ENCODE results near the gene ITPR1. TPM values are rescaled to one million over a fixed set of nuclear protein-coding genes. Genes with fewer than 3 reads are reported as not detected.
A peak's percentile ranks its signal among the peaks of the same experiment; 100 is the strongest.
"Not testable (repeated sequence)": the region's sequence is repeated elsewhere in the genome, so short reads cannot be mapped to it uniquely, and the experiment has no call there.

The ITPR1 gene
- total RNA-seq, 1 donor from 2014 or later, result 117 TPM

DNA sequence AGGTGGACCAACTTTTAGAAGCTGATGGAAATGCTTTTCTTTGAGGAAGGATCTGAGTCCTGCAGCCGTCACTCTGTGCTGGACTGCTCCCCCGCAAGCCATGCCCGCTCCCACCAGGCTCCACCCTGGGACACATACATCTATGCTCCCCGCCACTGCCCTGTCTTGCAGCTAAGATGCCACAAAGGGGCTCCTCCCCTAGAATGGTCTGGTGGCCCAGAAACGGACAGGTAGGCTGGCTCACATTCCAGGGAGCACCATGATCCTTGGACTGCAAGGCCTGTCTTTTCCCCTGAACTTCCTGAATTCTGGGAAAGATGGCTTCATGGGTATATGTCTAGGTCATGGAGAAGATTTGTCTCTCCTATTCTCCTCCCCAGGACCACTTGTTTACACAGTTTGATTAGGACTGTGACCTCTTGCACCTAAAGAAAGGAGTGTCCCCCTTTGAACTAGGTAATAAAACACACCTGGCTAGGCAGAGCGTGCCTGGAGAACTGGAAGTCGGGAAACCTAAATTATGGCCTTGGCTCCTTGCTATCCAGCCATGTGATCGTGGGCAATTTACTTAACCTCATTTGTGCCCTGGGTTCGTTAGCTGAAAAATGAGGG, 265.2 kb downstream of the ITPR1 start:
- intact Hi-C loops (cut with micrococcal nuclease), result no loop called here
- H3K36me3 Mint-ChIP-seq (ENCODE audit: low read depth), result peaks cover 80% of the 10 kb centered on the region
- DNase-seq (ENCODE audit: low spot score), result no peak
- peaks cover 42% of the 10 kb centered on the region for H3K4me1 Mint-ChIP-seq (ENCODE audit: low read depth)
- H3K4me3 Mint-ChIP-seq (ENCODE audit: low read depth), result no peak overlapping the region
- H3K27me3 Mint-ChIP-seq (ENCODE audit: low read depth), result no peaks in the 10 kb centered on the region
- H3K9me3 Mint-ChIP-seq, result peaks cover 20% of the 10 kb centered on the region
- H3K27ac Mint-ChIP-seq, result no peak overlapping the region

GRCh38 chr3:4758957-4759656, 266.0 kb downstream of the ITPR1 start:
- Mint-ChIP-seq H3K36me3 (ENCODE audit: low read depth) (peaks cover 84% of the 10 kb centered on the region), H3K4me1 (ENCODE audit: low read depth) (peaks cover 39% of the 10 kb centered on the region), H3K27ac (peak overlapping the region; percentile 4), H3K9me3 (peaks cover 25% of the 10 kb centered on the region), H3K4me3 (ENCODE audit: low read depth) (no peak overlapping the region), H3K27me3 (ENCODE audit: low read depth) (no peaks in the 10 kb centered on the region)
- no peak for DNase-seq (ENCODE audit: low spot score)
- intact Hi-C loops (cut with micrococcal nuclease), result no loop called here

DNA sequence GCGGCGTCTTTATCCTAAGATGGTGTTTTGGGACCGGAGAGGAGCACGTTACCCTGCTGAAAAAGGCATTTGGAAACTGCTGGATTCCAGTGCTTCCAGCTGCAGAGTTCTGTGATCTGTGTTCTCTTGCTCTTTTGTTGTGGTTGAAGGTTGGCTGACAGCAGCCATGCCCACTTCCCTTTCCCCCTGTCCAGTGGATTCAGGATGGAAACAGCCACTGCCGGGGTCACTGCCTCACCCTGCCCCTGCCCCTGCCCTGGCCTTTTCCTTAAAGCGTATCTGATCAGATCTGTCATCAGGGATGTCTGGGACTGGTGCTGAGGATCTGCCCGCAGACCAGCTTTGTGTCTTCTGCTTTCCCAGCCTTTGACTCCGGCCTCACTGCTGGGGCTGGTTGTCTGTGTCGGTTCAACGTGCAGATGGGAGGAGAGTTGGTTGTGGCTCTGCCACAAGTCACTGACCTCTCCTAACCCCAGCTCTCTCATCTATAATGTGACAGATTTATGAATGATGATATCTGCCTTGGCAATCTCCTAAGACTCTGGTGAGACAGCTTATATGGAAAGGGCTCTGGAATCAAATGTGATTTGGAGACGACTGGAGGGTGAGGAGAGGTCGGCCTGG, 266.7 kb downstream of the ITPR1 start:
- Mint-ChIP-seq H3K36me3 (ENCODE audit: low read depth) (peaks cover 84% of the 10 kb centered on the region), H3K27ac (peak overlapping the region; percentile 4), H3K27me3 (ENCODE audit: low read depth) (no peaks in the 10 kb centered on the region), H3K9me3 (peaks cover 32% of the 10 kb centered on the region), H3K4me1 (ENCODE audit: low read depth) (peaks cover 33% of the 10 kb centered on the region), H3K4me3 (ENCODE audit: low read depth) (no peak overlapping the region)
- no peak for DNase-seq (ENCODE audit: low spot score)
- intact Hi-C loops (cut with micrococcal nuclease), result no loop called here

GRCh38 chr3:4761759-4762158, 268.6 kb downstream of the ITPR1 start:
- H3K4me3 Mint-ChIP-seq (ENCODE audit: low read depth), result no peak overlapping the region
- peaks cover 87% of the 10 kb centered on the region for H3K36me3 Mint-ChIP-seq (ENCODE audit: low read depth)
- H3K4me1 Mint-ChIP-seq (ENCODE audit: low read depth), result peaks cover 22% of the 10 kb centered on the region

DNA sequence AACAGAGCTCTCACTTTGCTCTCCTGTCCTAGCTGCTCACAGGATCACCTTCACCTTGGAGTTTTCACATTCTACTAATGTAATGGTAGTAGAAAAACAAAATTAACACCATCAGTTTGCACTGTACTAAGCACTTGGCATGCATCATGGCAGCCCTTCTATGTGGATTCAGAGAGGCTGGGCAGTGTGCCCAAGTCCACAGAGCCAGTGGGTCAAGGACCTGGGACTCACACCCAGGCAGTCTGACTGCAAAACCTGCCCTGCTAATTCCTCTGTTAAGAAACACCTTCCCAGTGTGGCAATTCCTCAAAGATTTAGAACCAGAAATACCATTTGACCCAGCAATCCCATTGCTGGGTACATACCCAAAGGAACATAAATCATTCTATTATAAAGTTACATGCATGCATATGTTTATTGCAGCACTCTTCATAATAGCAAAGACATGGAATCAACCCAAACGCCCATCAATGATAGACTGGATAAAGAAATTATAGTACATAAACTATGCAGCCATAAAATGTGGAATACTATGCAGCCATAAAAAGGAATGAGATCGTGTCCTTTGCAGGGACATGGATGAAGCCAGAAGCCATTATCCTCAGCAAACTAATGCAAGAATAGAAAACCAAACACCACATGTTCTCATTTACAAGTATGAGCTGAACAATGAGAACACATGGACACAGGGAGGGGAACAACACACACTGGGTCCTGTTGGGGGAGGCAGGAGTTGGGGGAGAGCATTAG, 269.5 kb downstream of the ITPR1 start:
- Mint-ChIP-seq H3K9me3 (peaks cover 54% of the 10 kb centered on the region), H3K36me3 (ENCODE audit: low read depth) (peaks cover 92% of the 10 kb centered on the region), H3K4me1 (ENCODE audit: low read depth) (peaks cover 21% of the 10 kb centered on the region)
- H3K27me3 Mint-ChIP-seq (ENCODE audit: low read depth); DNase-seq (ENCODE audit: low spot score); H3K27ac Mint-ChIP-seq; intact Hi-C loops (cut with micrococcal nuclease); H3K4me3 Mint-ChIP-seq (ENCODE audit: low read depth): not testable (repeated sequence)

More at GRCh38 chr3:4761759-4762158, 268.6 kb downstream of the ITPR1 start:
- intact Hi-C loops (cut with micrococcal nuclease), result no loop called here
- no peak overlapping the region for H3K27ac Mint-ChIP-seq
- H3K27me3 Mint-ChIP-seq (ENCODE audit: low read depth), result no peaks in the 10 kb centered on the region
- peaks cover 51% of the 10 kb centered on the region for H3K9me3 Mint-ChIP-seq
- DNase-seq (ENCODE audit: low spot score), result no peak

DNA sequence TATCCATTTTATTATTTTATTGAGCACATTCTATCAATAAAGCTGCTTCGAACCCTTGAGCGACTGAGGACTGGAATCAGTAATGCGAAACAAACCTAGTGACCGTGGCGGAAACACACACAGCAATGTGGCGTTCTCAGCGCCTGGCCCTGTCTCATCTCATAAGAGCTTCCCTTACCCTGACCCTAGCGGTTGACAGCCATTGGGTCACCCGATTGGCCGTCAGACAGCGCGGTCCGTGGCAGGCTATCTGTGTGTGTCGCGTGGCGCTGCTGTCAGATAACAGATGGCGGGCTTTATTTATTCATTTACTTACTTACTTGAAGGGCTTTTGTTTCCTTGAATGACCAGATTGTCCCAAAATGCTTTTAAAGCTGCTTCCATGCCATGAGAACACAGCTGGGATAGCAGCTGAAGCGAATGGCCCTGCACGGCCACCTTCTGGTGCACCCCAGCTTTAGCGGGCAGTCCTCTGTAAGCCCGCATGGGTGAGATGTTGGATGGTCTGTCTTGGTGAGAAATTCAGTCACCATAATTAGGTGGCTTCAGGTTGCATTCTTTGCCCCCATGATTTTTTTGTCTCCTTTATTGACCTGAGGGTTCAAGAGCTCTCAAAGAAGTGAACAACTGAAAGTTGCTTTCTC, 270.6 kb downstream of the ITPR1 start:
- Mint-ChIP-seq H3K9me3 (peaks cover 54% of the 10 kb centered on the region), H3K27me3 (ENCODE audit: low read depth) (no peaks in the 10 kb centered on the region), H3K36me3 (ENCODE audit: low read depth) (peaks cover 98% of the 10 kb centered on the region), H3K4me1 (ENCODE audit: low read depth) (peaks cover 22% of the 10 kb centered on the region), H3K27ac (no peak overlapping the region), H3K4me3 (ENCODE audit: low read depth) (no peak overlapping the region)
- DNase-seq (ENCODE audit: low spot score), result no peak
- intact Hi-C loops (cut with micrococcal nuclease), result no loop called here

DNA sequence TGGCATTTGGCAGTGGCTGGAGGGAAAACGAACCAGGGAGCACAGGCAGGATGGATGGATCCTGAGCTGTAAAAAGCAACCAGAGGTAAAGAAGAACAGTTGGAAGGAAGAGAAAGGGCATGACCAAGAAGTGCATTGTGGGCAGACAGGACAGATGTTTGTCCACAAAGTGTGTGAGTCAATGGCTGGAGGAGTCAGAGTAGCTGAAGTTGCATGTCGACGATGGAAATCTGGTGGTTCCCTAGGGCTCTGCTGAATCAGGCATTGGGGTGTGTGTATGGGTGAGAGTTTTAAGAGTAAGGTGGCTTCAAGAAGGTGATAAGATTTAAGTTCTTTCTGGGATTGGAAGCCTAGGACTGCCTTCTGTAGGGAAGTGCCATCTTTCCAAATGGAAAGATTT, 272.1 kb downstream of the ITPR1 start:
- DNase-seq (ENCODE audit: low spot score), result no peak
- Mint-ChIP-seq H3K27ac (no peak overlapping the region), H3K36me3 (ENCODE audit: low read depth) (peaks cover 98% of the 10 kb centered on the region), H3K4me3 (ENCODE audit: low read depth) (no peak overlapping the region), H3K27me3 (ENCODE audit: low read depth) (no peaks in the 10 kb centered on the region), H3K9me3 (peaks cover 54% of the 10 kb centered on the region), H3K4me1 (ENCODE audit: low read depth) (peaks cover 11% of the 10 kb centered on the region)
- intact Hi-C loops (cut with micrococcal nuclease), result no loop called here

DNA sequence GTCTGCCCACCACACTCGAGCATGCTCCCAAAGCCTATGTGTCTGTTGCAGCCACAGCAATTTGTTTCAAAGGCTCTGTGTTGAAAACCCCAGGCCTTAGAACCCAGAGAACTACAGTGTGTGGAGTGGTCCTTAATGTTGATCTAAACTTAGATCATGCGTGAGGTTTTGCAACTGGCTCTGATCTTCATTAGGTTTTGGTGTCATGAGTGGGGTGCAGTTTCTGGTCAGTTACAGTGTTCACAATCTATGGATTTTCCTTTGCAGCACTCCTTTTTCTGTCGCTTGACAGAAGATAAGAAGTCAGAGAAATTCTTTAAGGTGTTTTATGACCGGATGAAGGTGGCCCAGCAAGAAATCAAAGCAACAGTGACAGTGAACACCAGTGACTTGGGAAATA, 273.1 kb downstream of the ITPR1 start:
- Mint-ChIP-seq H3K27me3 (ENCODE audit: low read depth) (no peaks in the 10 kb centered on the region), H3K27ac (no peak overlapping the region), H3K9me3 (peaks cover 47% of the 10 kb centered on the region), H3K36me3 (ENCODE audit: low read depth) (peaks cover 97% of the 10 kb centered on the region), H3K4me3 (ENCODE audit: low read depth) (no peak overlapping the region), H3K4me1 (ENCODE audit: low read depth) (peaks cover 19% of the 10 kb centered on the region)
- intact Hi-C loops (cut with micrococcal nuclease), result no loop called here
- no peak for DNase-seq (ENCODE audit: low spot score)

DNA sequence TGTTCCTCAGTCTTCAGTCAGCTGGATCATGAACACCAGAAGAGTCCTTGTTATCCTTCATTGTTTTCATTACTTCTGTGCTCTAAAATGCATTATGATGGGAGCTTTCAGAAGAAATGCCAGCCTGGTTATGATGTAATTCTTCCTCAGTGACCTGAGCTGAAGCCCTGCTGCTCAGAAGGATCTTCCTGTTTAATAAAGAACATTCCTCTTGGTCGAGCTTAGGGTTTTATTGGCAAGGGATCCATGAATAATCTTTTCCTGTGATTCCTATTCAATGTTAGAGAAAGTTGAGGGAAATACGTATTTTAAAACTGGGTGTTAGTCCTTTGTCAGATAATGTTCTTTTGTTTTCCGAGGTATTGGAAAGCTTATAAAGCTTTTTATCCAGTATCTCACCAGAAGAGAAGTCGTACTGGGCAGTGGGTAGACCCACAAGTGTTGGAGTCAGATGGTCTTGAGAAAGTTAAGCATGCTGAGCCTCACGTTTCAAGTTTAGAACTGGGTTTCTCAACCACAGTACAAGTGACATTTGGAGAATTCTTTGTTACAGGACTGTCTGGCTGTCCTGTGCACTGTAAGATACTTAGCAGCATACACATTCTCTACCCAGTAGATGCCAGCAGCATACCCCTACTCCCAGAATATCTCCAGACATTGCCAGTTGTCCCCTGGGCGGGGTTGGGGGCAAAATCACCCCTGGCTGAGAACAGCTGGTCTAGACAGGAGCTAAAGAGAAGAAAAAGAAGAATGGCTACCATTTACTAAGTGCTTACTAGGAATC, 273.8 kb downstream of the ITPR1 start:
- Mint-ChIP-seq H3K27me3 (ENCODE audit: low read depth) (no peaks in the 10 kb centered on the region), H3K4me1 (ENCODE audit: low read depth) (peaks cover 24% of the 10 kb centered on the region), H3K27ac (no peak overlapping the region), H3K4me3 (ENCODE audit: low read depth) (no peak overlapping the region), H3K9me3 (peaks cover 43% of the 10 kb centered on the region), H3K36me3 (ENCODE audit: low read depth) (peaks cover 94% of the 10 kb centered on the region)
- DNase-seq (ENCODE audit: low spot score), result no peak
- intact Hi-C loops (cut with micrococcal nuclease), result no loop called here

- H3K9me3 Mint-ChIP-seq, result peaks cover 36% of the 10 kb centered on the region
- H3K4me3 Mint-ChIP-seq (ENCODE audit: low read depth), result no peak overlapping the region
- H3K36me3 Mint-ChIP-seq (ENCODE audit: low read depth), result peaks cover 94% of the 10 kb centered on the region
- no peaks in the 10 kb centered on the region for H3K27me3 Mint-ChIP-seq (ENCODE audit: low read depth)
- H3K27ac Mint-ChIP-seq, result no peak overlapping the region
- intact Hi-C loops (cut with micrococcal nuclease), result no loop called here
- no peak for DNase-seq (ENCODE audit: low spot score)
- peaks cover 35% of the 10 kb centered on the region for H3K4me1 Mint-ChIP-seq (ENCODE audit: low read depth)
These were observed 274.9 kb downstream of the ITPR1 start for GRCh38 chr3:4768021-4768420.

DNA sequence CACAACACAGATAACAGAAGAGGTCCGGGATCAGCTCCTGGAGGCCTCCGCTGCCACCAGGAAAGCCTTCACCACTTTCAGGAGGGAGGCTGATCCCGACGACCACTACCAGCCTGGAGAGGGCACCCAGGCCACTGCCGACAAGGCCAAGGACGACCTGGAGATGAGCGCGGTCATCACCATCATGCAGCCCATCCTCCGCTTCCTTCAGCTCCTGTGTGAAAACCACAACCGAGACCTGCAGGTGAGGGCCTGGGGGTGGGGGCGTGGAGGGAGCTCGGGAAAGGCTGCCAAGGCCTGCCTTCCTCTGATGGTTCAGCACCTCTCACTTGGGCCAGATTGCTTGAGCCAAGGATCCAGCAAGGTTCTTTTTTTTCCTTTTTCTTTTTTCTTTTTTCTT, 275.4 kb downstream of the ITPR1 start:
- intact Hi-C loops (cut with micrococcal nuclease), result no loop called here
- Mint-ChIP-seq H3K9me3 (peaks cover 32% of the 10 kb centered on the region), H3K4me1 (ENCODE audit: low read depth) (peaks cover 40% of the 10 kb centered on the region), H3K27me3 (ENCODE audit: low read depth) (no peaks in the 10 kb centered on the region), H3K4me3 (ENCODE audit: low read depth) (no peak overlapping the region), H3K36me3 (ENCODE audit: low read depth) (peaks cover 94% of the 10 kb centered on the region), H3K27ac (no peak overlapping the region)
- DNase-seq (ENCODE audit: low spot score), result no peak

DNA sequence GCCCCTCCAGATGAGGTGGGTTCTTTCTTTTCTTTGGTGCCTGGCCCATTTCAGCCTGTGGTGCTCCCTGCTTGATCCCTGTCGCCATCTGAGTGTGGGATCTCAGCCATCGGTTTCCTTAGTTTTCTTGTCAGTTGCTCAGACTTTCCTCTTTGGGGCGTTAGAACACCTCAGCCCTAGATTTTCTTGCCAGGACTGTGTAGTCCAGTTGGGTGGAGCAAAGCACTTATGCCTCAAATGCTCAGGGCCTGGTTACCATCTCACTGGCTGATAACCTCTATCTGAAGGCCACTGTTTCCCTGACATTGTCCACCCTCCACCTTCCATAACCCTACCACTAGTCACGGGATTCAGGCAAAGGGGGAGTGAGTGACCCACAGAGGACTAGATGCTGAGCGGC, 277.4 kb downstream of the ITPR1 start:
- Mint-ChIP-seq H3K36me3 (ENCODE audit: low read depth) (peaks cover 94% of the 10 kb centered on the region), H3K27me3 (ENCODE audit: low read depth) (no peaks in the 10 kb centered on the region), H3K27ac (no peak overlapping the region), H3K4me1 (ENCODE audit: low read depth) (peaks cover 54% of the 10 kb centered on the region), H3K4me3 (ENCODE audit: low read depth) (no peak overlapping the region), H3K9me3 (peaks cover 15% of the 10 kb centered on the region)
- intact Hi-C loops (cut with micrococcal nuclease), result no loop called here
- DNase-seq (ENCODE audit: low spot score), result no peak
